Stimulated activated CD4-positive, alpha-beta T cell treated with anti-CD3 and anti-CD28 coated beads, Interleukin-4, amount 100 ng/mL, for 1 hour (primary cell): ENCODE data around the gene PRKAR1B.

ENCODE experiments used
- DNase-seq: peaks from one replicate; pipeline ENCODE4 v3.0.0-alpha.2; 2020

Gene PRKAR1B

GRCh38 chr7:690478-691360, 36.4 kb downstream of the PRKAR1B start:
- DNase-seq: no peak

- DNase-seq: no peak
These were observed 41.5 kb downstream of the PRKAR1B start for GRCh38 chr7:685540-685939.

GRCh38 chr7:684416-684815, 42.7 kb downstream of the PRKAR1B start:
- no peak for DNase-seq

- DNase-seq: no peak
These were observed 43.4 kb downstream of the PRKAR1B start for GRCh38 chr7:683526-684205.

- no peak for DNase-seq
These were observed 44.3 kb downstream of the PRKAR1B start for GRCh38 chr7:682810-683209.

GRCh38 chr7:681551-682307, 45.4 kb downstream of the PRKAR1B start:
- no peak for DNase-seq

GRCh38 chr7:680411-681127, 46.5 kb downstream of the PRKAR1B start:
- DNase-seq: no peak

- no peak for DNase-seq
These were observed 50.1 kb downstream of the PRKAR1B start for GRCh38 chr7:676972-677385.

GRCh38 chr7:676246-676971, 50.7 kb downstream of the PRKAR1B start:
- no peak for DNase-seq

GRCh38 chr7:674454-675410, 52.3 kb downstream of the PRKAR1B start:
- DNase-seq: no peak

GRCh38 chr7:673681-674453, 53.2 kb downstream of the PRKAR1B start:
- no peak for DNase-seq

- DNase-seq: no peak
These were observed 54.2 kb downstream of the PRKAR1B start for GRCh38 chr7:672891-673290.

GRCh38 chr7:671415-672042, 55.6 kb downstream of the PRKAR1B start:
- no peak for DNase-seq

- DNase-seq: no peak
These were observed 56.3 kb downstream of the PRKAR1B start for GRCh38 chr7:670501-671390.

- no peak for DNase-seq
These were observed 58.1 kb downstream of the PRKAR1B start for GRCh38 chr7:668958-669357.

- no peak for DNase-seq
These were observed 58.7 kb downstream of the PRKAR1B start for GRCh38 chr7:668139-668931.

GRCh38 chr7:666454-667292, 60.4 kb downstream of the PRKAR1B start:
- no peak for DNase-seq
